Panc1 (cell line): ENCODE data around the gene UBA1. TPM values are rescaled to one million over a fixed set of nuclear protein-coding genes. Genes with fewer than 3 reads are reported as not detected.
"Not testable (repeated sequence)": the region's sequence is repeated elsewhere in the genome, so short reads cannot be mapped to it uniquely, and the experiment has no call there.

Experiments
- ATAC-seq: fragments of 200-7000 bp; cut with Tn5 transposase; 2 replicates; pipeline ENCODE4 v1.9.1; 2020; ENCODE audit warnings: mild to moderate bottlenecking, moderate library complexity
- BruUV-seq: library from RNA; stranded (reverse); fragments of 400-500 nt; replicated peaks from 2 replicates; lab custom pipeline; 2021; lab: Mats Ljungman, UMichigan
- CTCF ChIA-PET: fragments of 300-600 bp; sonication (Branson Sonifier 250); formaldehyde crosslinking; loops from one replicate; lab custom pipeline; 2022; ENCODE audit warnings: antibody characterized with exemption; lab: Charles Lee
- POLR2A ChIA-PET: fragments of 300-600 bp; sonication (Branson Sonifier 250); formaldehyde crosslinking; loops from one replicate; lab custom pipeline; 2022; ENCODE audit warnings: antibody characterized with exemption; lab: Charles Lee
- DNase-seq: peaks from one replicate; pipeline ENCODE4 v3.0.0-alpha.2; 2010; ENCODE audit warnings: low read depth, low spot score
- H3K27ac ChIP-seq: 2 replicates; pipeline ENCODE4 v1.5.1; 2011; ENCODE audit warnings: mild to moderate bottlenecking, low read length, inconsistent platforms
- H3K27me3 ChIP-seq: fragments of 200-500 bp; sonication (Bioruptor generic); 2 replicates; pipeline ENCODE4 v1.6.0; 2014; ENCODE audit warnings: low read length, inconsistent platforms; ENCODE audit not compliant: control insufficient read depth, insufficient read depth
- H3K36me3 ChIP-seq: fragments of 200-500 bp; sonication (Bioruptor generic); 2 replicates; pipeline ENCODE4 v1.5.1; 2014; ENCODE audit warnings: inconsistent platforms, mild to moderate bottlenecking, low read length, moderate library complexity; ENCODE audit not compliant: control insufficient read depth, insufficient read depth
- H3K4me1 ChIP-seq: 2 replicates; pipeline ENCODE4 v1.5.1; 2011; ENCODE audit warnings: inconsistent platforms, mild to moderate bottlenecking, low read length, moderate library complexity; ENCODE audit not compliant: control insufficient read depth, insufficient read depth
- H3K4me3 ChIP-seq, 2 experiments: 2 replicates each; pipeline ENCODE4 v1.5.1; 2011 to 2012; ENCODE audit warnings: low read depth in 2 of 2, low read length in 2 of 2, mild to moderate bottlenecking in 2 of 2, inconsistent platforms in 1 of 2, moderate library complexity in 1 of 2
- H3K9me3 ChIP-seq: fragments of 200-500 bp; sonication (Bioruptor generic); 2 replicates; pipeline ENCODE4 v1.5.1; 2014; ENCODE audit warnings: low read depth, mild to moderate bottlenecking, inconsistent platforms, low read length, moderate library complexity; ENCODE audit not compliant: control insufficient read depth, insufficient read depth
- CTCF ChIP-seq: fragments of 450-650 bp; IDR thresholded peaks from 2 replicates; pipeline ENCODE4 v1.5.1; 2017; ENCODE audit warnings: mild to moderate bottlenecking
- POLR2AphosphoS5 ChIP-seq: IDR thresholded peaks from 2 replicates; pipeline ENCODE4 v1.6.1; 2012; ENCODE audit warnings: mild to moderate bottlenecking, low read depth, low read length, moderate library complexity
- REST ChIP-seq, 2 experiments: IDR thresholded peaks; 2 replicates each; pipeline ENCODE4 v1.6.1; 2011 to 2012; ENCODE audit warnings: low read depth in 2 of 2, control low read depth in 1 of 2, low read length in 1 of 2, mild to moderate bottlenecking in 1 of 2, moderate library complexity in 1 of 2; ENCODE audit not compliant: insufficient read depth in 1 of 2
- SIN3A ChIP-seq: IDR thresholded peaks from 2 replicates; pipeline ENCODE4 v1.6.1; 2012; ENCODE audit warnings: low read depth, mild to moderate bottlenecking, low read length, moderate library complexity, borderline replicate concordance; ENCODE audit not compliant: insufficient read depth
- TCF7L2 ChIP-seq: IDR thresholded peaks from 2 replicates; pipeline ENCODE4 v1.6.1; 2011; ENCODE audit warnings: mild to moderate bottlenecking, low read depth, low read length, inconsistent platforms
- in situ Hi-C: cut with HindIII; loops from 2 replicates; pipeline ENCODE4 v1.10.0; 2016; ENCODE audit warnings: low sequenced_read_pairs, low pct_unique_long_range_greater_than_20kb
- intact Hi-C: fragments of 100-400 bp; cut with micrococcal nuclease; formaldehyde crosslinking; loops from one replicate; pipeline ENCODE4 v1.10.0; 2022; ENCODE audit not compliant: unreplicated experiment
- total RNA-seq: library from RNA; stranded (reverse); gene quantifications from one replicate; pipeline ENCODE4 v1.2.1, GENCODE V29; 2021; ENCODE audit not compliant: unreplicated experiment

UBA1 gene
- total RNA-seq, 1 experiment from 2014 or later = 302 TPM

DNA sequence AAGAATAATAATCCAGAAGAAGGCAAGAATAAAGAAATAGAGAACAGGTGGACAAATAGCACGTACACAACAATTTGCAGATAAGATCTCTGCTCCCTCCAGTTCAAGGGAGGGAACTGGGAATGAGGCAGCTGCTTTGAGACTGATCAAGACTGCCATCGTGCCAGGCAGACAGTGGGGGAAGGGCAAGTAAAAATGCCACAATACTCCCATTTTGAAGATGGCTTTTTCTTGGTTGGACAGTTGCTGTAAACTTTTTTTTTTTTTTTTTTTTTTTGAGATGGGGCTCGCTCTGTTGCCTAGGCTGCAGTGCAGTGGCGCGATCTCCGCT lies 56.4 kb downstream of the UBA1 start:
- intact Hi-C loops = no loop called here
- H3K9me3 ChIP-seq = no peaks in the 10 kb centered on the region
- no peaks in the 10 kb centered on the region for H3K4me1 ChIP-seq
- H3K4me3 ChIP-seq = no peak overlapping the region
- ATAC-seq (no peak), DNase-seq (no peak)
- H3K36me3 ChIP-seq = no peaks in the 10 kb centered on the region
- ChIA-PET POLR2A (no interaction called here), CTCF (no interaction called here)
- no peak overlapping the region for H3K27ac ChIP-seq
- in situ Hi-C loops = no loop called here
- no peaks in the 10 kb centered on the region for H3K27me3 ChIP-seq
- no peak for TF ChIP-seq POLR2AphosphoS5
- TF ChIP-seq REST (IDR thresholded peaks at IDR 0.05; ENCODE audit: insufficient read depth in 1 of 2, low read depth in 2 of 2, low read length in 1 of 2) = no peak
- no peak for TF ChIP-seq CTCF
- no peak for TF ChIP-seq SIN3A
- no peak for TF ChIP-seq TCF7L2
- BruUV-seq = no TSS peak

- H3K4me3 ChIP-seq, POLR2A ChIA-PET, intact Hi-C loops, H3K4me1 ChIP-seq, H3K36me3 ChIP-seq, H3K27ac ChIP-seq, in situ Hi-C loops, H3K9me3 ChIP-seq, BruUV-seq, ATAC-seq, DNase-seq, CTCF ChIA-PET, H3K27me3 ChIP-seq: not testable (repeated sequence)
Measured at GRCh38 chrX:47257620-47258019, 64.0 kb downstream of the UBA1 start.

Other genes with a start within 250 kb of the UBA1 start
- gene RGN, start 115.4 kb upstream of the UBA1 start, total RNA-seq = 3.4 TPM
- 109 TPM for gene NDUFB11, start 49.1 kb upstream of the UBA1 start, total RNA-seq
- gene RBM10, start 48.6 kb upstream of the UBA1 start, total RNA-seq = 47.1 TPM
- gene CDK16, start 24.9 kb downstream of the UBA1 start, total RNA-seq = 134 TPM
- 82.4 TPM for gene USP11, start 39.2 kb downstream of the UBA1 start, total RNA-seq
- not detected for gene ZNF157, start 176.7 kb downstream of the UBA1 start, total RNA-seq